ENCODE results near the gene B3GALT5. TPM values are rescaled to one million over a fixed set of nuclear protein-coding genes. Genes with fewer than 3 reads are reported as not detected.

The B3GALT5 gene
- polyA plus RNA-seq (2012; ENCODE audit: insufficient read depth, insufficient read length, low read depth): 0.06 TPM

- no peak for TF ChIP-seq CTCF (IDR thresholded peaks at IDR 0.05; ENCODE audit: low read depth, low read length)
- Histone ChIP-seq H3K4me1 (no peaks in the 10 kb centered on the region), H3K4me3 (ENCODE audit: low read depth, low read length) (no peak within 1 kb of the TSS), H3K27me3 (peaks cover 26% of the 10 kb centered on the region), H3K36me3 (no peaks in the 10 kb centered on the region), H3K9me3 (no peaks in the 10 kb centered on the region)
- no peak for DNase-seq
These were observed at the start of gene B3GALT5 for GRCh38 chr21:39612233-39613040. Gene B3GALT5 (plus strand): TSS chr21:39612940. CDS start chr21:39660560, 47,620 bp downstream.

- Histone ChIP-seq H3K4me3 (ENCODE audit: low read depth, low read length) (no peak overlapping the region), H3K36me3 (no peaks in the 10 kb centered on the region), H3K9me3 (no peaks in the 10 kb centered on the region), H3K27me3 (peaks cover 6% of the 10 kb centered on the region; the same call in 1 of the 2 replicates), H3K4me1 (no peaks in the 10 kb centered on the region)
- DNase-seq: no peak
- TF ChIP-seq CTCF (IDR thresholded peaks at IDR 0.05; ENCODE audit: low read depth, low read length): no peak
These were observed 48.5 kb upstream of the B3GALT5 start for GRCh38 chr21:39564200-39564599.

- no peak for DNase-seq
- Histone ChIP-seq H3K36me3 (no peaks in the 10 kb centered on the region), H3K4me1 (no peaks in the 10 kb centered on the region), H3K9me3 (no peaks in the 10 kb centered on the region), H3K27me3 (peaks cover 6% of the 10 kb centered on the region; the same call in 1 of the 2 replicates), H3K4me3 (ENCODE audit: low read depth, low read length) (no peak overlapping the region)
- TF ChIP-seq CTCF (IDR thresholded peaks at IDR 0.05; ENCODE audit: low read depth, low read length): no peak
These were observed 45.4 kb upstream of the B3GALT5 start for GRCh38 chr21:39567180-39567972.

GRCh38 chr21:39568361-39568760 lies 44.4 kb upstream of the B3GALT5 start:
- Histone ChIP-seq H3K27me3 (peaks cover 6% of the 10 kb centered on the region; the same call in 1 of the 2 replicates), H3K36me3 (no peaks in the 10 kb centered on the region), H3K4me3 (ENCODE audit: low read depth, low read length) (no peak overlapping the region), H3K9me3 (no peaks in the 10 kb centered on the region), H3K4me1 (no peaks in the 10 kb centered on the region)
- no peak for TF ChIP-seq CTCF (IDR thresholded peaks at IDR 0.05; ENCODE audit: low read depth, low read length)
- DNase-seq: no peak

GRCh38 chr21:39575775-39576174 lies 37.0 kb upstream of the B3GALT5 start:
- no peak for TF ChIP-seq CTCF (IDR thresholded peaks at IDR 0.05; ENCODE audit: low read depth, low read length)
- Histone ChIP-seq H3K9me3 (no peaks in the 10 kb centered on the region), H3K4me3 (ENCODE audit: low read depth, low read length) (no peak overlapping the region), H3K36me3 (no peaks in the 10 kb centered on the region), H3K27me3 (peaks cover 6% of the 10 kb centered on the region; the same call in 1 of the 2 replicates), H3K4me1 (no peaks in the 10 kb centered on the region)
- DNase-seq: no peak
